Measurements from ENCODE around the gene TSPAN5.
"Not testable (repeated sequence)": the region's sequence is repeated elsewhere in the genome, so short reads cannot be mapped to it uniquely, and the experiment has no call there.

The TSPAN5 gene

GRCh38 chr4:98544141-98544817 lies 114.1 kb downstream of the TSPAN5 start:
- no peak for DNase-seq

DNA sequence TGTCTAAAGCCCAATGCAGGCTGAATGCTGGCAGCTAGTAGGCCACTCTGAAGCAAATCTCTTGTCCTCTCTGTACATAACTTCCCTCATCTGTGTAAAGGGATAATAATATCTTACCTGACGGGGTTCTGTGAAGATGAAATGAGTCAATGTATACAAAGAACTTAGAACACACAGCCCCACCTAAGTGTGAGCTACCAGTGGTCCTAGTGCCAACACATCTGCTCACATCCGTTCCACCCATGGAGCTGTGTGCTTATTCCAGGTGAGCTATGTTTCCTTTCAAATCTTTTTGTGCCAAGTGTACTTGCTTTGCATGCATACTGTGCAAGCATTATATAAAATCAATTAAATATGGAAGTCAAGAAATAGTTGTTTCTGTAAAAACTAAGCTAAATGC lies 116.4 kb downstream of the TSPAN5 start:
- DNase-seq, result no peak

- no peak for DNase-seq
Observed at GRCh38 chr4:98540803-98541202, 117.6 kb downstream of the TSPAN5 start.

DNA sequence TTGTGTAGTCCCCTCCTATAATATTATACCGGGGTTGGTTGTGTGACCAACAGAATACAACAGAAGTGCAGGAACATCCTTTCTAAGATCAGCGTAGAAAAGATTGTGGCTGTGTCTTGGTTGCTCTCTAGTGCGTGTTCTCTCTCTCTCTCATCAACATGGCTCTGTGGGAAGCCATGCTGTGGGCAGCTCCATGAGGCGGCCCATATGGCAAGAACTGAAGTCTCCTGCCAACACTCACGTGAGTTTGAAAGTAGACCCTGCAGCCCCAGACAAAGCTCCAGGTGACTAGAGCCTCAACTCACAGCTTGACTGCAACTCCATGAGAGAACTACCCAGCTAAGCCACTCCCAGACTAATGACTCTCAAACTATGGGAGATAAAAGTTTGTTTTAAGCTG lies 118.7 kb downstream of the TSPAN5 start:
- DNase-seq, result no peak

- DNase-seq, result no peak
Observed at GRCh38 chr4:98539299-98539698, 119.1 kb downstream of the TSPAN5 start.

- no peak for DNase-seq
Observed at GRCh38 chr4:98536631-98537030, 121.8 kb downstream of the TSPAN5 start.

DNA sequence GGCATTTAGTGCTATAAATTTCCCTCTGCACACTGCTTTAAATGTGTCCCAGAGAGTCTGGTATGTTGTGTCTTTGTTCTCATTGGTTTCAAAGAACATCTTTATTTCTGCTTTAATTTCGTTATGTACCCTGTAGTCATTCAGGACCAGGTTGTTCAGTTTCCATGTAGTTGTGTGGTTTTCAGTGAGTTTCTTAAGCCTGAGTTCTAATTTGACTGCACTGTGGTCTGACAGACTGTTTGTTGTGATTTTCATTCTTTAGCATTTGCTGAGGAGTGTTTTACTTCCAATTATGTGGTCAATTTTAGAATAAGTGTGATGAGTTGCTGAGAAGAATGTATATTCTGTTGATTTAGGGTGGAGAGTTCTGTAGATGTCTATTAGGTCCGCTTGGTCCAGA lies 124.3 kb downstream of the TSPAN5 start:
- DNase-seq, result not testable (repeated sequence)

DNA sequence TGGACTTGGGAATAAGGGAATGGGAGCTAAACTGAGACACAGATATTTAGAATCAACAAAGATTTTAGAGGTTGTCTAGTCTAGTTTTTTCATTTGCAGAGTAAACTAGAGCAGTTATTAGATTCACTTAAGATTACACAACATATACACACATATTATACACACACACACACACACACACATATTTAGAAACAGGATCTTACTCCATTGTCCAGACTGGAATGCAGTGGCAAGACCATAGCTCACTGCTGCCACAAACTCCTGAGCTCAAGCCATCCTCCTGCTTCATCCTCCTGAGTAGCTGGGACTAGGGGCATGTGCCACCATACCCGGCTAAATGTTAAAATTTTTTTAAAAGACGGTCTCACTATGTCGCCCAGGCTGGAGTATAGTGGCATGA lies 127.8 kb downstream of the TSPAN5 start:
- DNase-seq, result no peak

GRCh38 chr4:98529970-98530569 lies 128.3 kb downstream of the TSPAN5 start:
- no peak for DNase-seq

GRCh38 chr4:98528882-98529281 lies 129.5 kb downstream of the TSPAN5 start:
- DNase-seq, result no peak

DNA sequence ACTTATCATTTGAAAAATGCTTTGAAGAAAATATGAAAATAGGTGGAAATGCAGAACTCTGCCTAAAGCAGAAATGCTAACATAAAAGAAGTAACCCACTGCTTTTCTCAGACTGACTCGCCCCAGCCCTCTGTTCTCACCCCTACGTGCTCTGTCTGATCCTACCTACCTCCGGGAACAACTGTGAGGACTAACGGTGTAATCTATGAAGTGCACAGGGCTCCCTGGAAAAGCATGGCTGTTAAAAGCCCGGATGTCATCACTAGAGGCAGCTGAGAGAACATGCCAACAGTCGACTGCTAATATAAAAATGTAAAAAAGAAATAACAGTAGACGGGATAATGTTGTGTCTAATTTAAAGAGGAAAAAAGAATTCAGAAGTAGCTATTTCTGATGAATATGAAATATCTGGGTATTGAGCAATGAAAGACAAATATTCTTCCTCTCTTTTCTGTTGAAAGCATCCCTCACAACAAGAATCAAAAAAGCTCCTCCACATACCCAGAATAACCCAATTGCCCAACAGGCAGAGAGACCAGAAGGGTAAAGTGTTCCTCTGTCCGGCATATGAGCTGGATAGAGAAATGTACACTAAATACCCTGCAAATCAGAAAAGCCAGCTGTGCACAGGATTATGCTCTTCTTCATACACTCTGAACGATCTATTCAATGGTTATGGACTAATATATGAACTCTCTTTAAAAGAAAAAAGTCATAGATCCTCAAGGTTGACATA lies 130.7 kb downstream of the TSPAN5 start:
- DNase-seq, result no peak

GRCh38 chr4:98524230-98524629 lies 134.2 kb downstream of the TSPAN5 start:
- DNase-seq, result no peak

DNA sequence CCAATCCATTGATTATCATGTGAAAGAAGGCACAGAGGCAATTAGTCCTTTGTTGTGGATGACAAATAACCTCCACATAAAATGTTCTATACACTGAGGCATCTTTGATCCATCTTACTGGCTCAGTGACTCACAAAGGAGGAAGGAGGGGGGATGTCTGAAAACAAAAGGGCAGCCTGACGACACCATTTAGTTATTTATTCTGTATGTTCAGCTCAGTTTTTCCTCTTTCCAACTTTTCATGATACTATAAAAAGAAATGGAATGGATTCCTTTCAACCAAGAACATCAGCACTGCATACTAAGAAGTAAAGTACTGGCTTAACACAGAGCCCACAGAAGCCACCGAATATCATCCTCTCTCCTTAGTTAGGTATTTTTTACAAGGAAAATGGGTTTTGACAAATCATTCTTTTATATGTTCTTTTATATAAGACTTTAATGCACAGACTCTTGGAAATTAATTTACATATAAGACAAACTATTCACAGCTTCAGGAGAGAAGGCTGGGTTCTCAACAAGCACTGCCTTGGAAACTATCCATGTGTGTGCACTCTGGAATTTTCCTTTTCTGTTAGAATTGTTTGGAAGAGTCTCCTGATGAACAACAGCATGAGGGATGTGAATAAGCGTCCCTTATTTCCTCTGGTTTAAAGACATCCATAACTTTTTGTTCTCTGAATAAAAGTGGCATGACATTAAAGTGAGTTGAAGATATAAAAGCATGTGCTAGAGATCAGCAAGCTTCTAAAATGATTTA lies 135.6 kb downstream of the TSPAN5 start:
- no peak for DNase-seq

- DNase-seq, result no peak
Observed at GRCh38 chr4:98522062-98522461, 136.3 kb downstream of the TSPAN5 start.

- no peak for DNase-seq
Observed at GRCh38 chr4:98521486-98521885, 136.9 kb downstream of the TSPAN5 start.

DNA sequence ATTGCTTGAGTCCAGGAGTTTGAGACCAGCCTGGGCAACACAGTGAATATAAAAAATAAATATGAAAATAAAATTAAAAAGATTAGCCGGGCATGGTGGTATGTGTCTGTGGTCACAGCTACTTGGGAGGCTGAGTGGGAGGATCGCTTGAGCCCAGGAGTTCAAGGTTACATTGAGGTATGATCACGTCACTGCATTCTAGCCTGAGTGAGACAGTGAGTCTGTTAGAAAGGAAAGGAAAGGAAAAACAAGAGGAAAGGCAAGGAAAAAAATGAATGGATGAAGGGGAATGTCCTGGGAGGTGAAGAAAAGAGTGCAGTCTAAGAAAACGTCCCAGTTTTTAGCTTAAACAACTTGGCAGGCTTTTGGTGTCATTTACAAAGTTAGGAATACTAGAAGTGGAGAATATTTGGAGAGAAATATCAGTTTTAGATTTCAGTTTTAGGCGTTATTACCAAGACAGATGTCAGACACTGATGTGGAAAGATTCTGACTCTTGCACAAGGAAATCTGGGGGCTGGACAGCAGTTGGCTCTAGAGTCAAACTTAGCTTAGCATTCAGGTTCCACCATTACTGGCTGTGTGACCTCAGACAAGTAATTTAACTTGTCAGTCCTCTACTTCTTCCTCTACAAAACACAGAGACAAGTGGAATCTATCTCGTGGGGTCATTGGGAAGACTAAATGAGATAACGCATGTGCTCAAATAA lies 139.0 kb downstream of the TSPAN5 start:
- no peak for DNase-seq

DNA sequence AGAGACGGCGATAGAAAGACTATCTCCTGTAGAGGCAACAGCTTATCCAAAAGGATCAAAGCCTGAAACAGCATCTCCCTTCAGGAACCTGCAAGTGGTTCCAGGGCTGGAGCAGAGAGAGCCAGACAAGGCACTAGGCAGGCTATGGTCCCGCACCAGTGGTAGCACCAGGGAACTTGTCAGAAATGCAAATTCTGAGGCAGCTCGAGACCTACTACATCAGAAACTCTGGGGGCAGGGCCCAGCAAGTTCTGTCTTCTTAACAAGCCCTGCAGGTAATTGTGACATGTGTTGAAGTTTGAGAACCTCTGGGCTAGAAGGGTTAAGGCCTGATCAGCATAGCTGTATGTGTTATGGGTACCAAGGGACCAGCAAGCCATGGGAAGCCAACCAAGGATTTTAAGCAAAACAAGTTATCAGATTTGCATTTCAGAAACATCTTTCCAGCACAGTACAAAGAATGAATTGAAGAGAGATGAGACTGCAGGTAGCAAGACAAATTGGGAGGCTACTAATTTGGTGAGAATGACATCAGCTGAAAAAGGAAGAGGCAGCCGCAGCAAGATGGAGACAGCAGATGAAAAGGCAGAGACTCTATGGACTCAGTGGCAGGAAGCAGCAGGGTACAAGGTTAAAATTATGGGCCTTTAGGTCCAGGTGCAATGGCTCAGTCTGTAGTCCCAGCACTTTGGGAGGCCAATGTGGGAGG lies 139.7 kb downstream of the TSPAN5 start:
- no peak for DNase-seq

DNA sequence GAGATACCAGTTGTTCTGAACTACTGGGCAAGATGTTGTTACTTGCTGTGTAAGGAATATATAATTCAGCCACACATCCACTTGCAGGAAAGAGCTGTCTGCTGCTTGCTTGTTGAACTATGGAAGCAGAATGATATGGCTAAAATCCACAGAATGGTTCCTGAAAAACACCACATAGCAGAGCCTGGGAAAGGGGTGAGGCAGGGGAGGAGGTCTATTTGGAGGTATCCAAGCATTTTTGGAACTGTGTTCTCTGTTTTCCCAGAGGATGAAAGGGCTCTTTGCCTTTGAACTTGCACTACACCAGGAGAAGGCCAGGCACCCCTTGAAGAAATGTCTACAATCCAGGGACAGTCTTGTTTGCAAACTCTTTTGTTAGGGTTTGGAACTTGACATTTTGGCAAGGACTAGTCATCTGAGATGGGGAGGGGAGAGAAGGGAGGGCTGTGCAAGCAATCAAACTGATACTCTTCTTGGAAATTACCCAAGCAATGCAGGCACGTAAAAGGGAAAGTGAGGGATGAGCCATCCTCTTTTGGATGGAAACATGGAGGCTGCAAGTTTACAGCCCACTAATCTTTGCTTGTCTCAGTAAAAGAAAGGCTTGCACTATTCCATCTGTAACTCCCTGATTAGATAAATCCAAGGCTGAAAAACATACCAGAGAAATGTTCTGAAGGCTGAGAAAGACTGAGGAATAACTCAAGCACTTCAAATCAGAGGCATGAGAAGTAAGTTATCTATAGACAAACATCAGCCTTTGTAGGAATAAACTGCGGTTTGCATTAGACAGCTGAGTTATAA lies 141.0 kb downstream of the TSPAN5 start:
- no peak for DNase-seq

- peak; percentile 55 for DNase-seq
Observed at GRCh38 chr4:98516441-98517217, 141.8 kb downstream of the TSPAN5 start.

- DNase-seq, result no peak
Observed at GRCh38 chr4:98516042-98516440, 142.4 kb downstream of the TSPAN5 start.

GRCh38 chr4:98515470-98515809 lies 143.0 kb downstream of the TSPAN5 start:
- DNase-seq, result no peak
